DOHH2 (cell line): ENCODE data around the gene CD151.

Source experiments
- CTCF ChIP-seq: fragments of 200-600 bp; sonication (generic); IDR thresholded peaks from one replicate; pipeline ENCODE4 v1.5.1; 2014; ENCODE audit warnings: antibody characterized with exemption, mild to moderate bottlenecking, low read depth, low read length; ENCODE audit not compliant: poor library complexity, severe bottlenecking
- EZH2phosphoT487 ChIP-seq: fragments of 200-600 bp; sonication (generic); IDR thresholded peaks from 2 replicates; pipeline ENCODE4 v1.6.1; 2017; ENCODE audit warnings: borderline replicate concordance, mild to moderate bottlenecking, antibody characterized with exemption, low read length, moderate library complexity, mixed read lengths

- TF ChIP-seq EZH2phosphoT487: no peak
- TF ChIP-seq CTCF: no peak
Observed at GRCh38 chr11:803770-804598, 28.8 kb upstream of the CD151 start.
